ENCODE measurements around the gene TERT.
"Not testable (repeated sequence)": the region's sequence is repeated elsewhere in the genome, so short reads cannot be mapped to it uniquely, and the experiment has no call there.

The TERT gene

DNA sequence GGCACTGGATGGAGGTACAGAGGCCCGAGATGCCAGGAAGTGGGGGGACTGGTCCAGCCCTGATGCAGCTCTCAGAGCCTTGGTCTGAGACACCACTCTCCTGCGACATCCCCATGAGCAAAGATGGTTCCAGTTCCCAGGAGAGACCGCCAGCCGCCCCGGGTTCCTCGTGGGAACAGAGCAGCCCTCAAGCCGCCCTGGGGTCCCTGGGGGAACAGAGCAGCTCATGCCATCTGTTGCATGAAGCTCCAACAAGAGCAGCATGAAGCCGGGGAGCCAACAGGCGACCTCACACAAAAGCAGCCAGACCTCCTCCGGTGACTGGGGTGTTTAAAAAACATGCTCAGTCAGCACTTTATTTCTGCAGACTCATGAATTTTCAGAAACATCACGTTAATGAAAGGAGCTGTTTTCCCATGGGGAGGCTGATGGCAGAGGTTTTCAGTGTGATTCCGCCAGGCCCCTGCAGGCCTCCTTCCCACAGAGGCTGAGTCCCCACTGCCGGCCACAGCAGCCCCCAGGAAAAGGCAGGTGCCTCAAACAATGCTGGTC, 63.4 kb downstream of the TERT start:
- DNase-seq, result no peak

DNA sequence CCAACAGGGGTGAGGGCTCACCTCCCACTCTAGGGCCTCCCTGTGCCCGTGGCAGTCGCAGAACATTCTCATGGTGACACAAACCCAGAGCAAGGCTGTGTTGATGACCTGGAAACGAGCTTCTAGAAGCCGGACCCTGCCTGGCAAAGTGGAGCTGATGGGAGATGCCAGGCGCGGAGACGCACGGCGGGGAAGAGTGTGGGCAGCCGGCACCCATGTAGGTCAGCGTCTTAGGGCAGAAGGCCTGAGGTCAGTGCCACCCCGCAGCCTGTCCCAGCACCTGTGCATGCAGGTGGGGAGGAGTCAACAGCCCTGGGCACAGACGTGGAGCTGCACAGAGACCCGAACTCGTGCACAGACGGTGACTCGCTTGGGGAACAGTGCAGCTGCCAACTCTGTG, 64.3 kb downstream of the TERT start:
- no peak for DNase-seq

DNA sequence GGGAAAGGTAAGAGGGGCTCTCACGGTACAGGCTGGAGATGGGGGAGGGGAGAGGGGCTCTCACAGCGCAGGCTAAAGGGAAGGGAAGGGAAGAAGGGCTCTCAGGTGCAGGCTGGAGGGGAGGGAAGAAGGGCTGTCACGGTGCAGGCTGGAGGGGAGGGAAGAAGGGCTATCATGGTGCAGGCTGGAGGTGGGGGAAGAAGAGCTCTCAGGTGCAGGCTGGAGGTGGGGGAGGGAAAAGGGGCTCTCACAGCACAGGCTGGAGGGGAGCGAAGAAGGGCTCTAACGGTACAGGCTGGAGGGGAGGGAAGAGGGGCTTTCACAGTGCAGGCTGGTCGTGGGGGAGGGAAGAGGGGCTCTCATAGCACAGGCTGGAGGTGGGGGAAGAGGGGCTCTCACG, 65.0 kb downstream of the TERT start:
- DNase-seq, result no peak

DNA sequence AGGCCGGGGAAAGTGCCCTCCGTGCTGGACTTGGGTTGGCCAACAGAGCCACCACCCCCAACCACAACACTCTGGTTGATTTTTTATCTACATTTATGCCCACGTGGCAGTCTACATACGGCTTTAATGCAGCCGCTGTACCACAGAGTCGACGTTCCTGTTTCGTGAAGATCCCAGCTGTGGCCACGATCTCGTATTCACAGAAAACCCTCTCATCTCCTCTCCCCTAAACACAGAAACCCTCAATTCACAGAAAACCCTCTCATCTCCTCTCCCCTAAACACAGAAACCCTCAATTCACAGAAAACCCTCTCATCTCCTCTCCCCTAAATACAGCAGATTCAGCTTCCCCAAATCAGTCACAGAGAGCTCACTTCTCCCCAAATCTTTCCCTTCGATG, 65.8 kb downstream of the TERT start:
- not testable (repeated sequence) for DNase-seq

DNA sequence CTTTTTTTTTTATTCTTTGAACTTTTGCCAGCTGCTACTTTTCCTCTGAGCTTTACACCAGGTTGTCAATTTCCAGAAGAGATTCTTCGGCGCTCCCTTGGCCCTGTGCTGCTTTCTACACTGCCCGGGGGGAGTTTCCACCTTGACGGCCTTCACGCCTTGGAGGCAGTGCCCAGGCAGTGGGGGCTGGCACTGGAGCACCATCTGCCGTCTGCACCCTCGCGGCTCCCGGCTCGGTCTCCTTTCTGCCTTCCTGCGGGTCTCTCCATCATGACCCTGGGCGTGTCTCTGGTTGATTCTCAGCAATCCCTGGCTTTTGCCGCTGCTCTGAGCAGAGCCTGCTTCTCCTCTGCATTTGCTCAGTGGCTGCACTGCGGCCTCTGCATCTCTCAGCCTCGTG, 66.7 kb downstream of the TERT start:
- no peak for DNase-seq

DNA sequence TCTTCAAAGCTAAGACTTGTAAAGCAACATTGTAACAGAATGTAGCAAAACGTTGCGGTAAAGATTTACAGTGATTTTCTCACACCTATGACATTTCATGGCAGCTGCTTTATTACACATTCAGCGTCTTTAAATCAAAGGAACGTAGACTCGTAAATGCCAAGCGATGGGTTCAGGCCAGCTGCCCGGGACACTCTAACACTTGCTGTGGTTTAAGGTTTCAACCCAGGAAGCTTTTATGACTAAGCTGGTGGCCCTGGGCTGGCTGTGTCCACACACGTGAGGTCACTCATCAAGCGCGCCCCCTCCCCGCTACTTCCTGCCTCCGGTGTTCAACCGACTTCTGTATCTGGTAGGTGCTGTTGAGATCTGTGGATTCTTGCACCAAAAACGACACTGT, 67.2 kb downstream of the TERT start:
- DNase-seq, result no peak

DNA sequence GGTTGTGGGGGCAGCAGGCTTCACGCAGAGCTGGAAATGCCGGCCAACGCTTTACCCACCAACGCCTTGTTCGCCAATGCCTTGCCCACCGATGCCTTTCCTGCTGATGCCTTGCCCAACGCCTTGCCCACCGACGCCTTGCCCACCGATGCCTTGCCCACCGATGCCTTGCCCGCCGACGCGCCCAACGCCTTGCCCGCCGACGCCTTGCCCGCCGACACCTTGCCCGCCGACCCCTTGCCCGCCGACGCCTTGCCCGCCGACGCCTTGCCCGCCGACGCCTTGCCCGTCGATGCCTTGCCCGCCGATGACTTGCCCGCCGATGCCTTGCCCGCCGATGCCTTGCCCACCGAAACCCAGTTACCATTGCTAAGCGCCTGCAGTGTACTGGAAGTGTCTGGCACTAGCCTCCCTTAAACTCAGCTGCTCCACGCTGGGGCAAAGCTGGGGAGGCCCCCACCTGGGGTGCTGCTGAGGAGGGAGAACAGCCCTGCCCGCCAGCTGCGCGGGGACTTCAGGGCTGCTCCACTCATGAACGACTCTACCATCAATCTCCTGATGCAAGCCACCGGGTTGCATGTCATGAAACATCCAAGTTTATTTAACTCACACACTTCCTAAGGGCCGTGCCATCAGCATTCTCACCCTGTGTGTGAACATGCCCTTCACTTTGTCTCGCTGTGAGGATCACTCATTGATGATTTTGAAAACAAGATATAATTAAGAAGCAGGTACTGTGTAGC, 67.9 kb downstream of the TERT start:
- no peak for DNase-seq

DNA sequence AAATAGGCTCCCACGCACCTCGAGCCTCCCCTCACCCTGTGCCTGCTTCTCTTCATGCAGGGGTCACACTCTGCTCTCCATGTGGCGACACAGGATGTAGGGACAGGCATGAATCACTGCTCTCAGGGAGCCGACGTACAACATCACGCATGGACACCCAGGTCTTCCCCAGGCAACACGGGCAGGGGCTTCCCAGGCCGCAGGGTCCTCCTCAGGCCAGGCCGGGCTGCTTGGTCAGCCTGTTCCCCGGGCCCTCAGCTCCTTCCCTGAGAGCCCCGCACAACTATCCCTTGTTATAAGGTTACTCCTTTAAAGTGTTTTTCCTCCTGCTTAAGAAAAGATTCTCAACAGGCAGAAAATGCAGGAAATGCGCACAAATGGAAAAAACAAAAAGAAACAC, 68.6 kb downstream of the TERT start:
- DNase-seq, result no peak

DNA sequence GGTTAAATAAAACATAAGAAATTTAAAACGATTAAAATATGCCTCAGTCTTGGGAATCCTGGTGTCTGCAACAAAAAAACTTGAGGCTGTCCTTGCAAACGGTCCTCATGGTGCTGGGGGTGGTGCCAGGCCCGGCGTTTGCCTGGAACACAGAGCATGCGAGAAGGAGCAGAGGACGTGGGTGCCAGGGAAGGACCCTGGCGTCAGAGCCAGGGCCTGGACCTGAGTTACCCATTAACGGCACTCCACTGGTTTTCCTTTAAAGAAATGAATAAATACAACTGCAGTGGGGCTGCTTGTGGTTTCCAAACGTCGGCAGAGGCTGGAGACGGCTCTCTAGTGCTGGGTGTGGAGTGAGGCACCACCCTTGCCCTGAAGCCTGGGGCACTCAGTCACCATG, 69.8 kb downstream of the TERT start, which contains the start of gene SLC6A18:
Gene SLC6A18, plus strand, starts transcription at position 301 of the 400 bp plus-strand sequence. Its CDS starts 97 bp downstream, at position 398.
- no peak for DNase-seq

DNA sequence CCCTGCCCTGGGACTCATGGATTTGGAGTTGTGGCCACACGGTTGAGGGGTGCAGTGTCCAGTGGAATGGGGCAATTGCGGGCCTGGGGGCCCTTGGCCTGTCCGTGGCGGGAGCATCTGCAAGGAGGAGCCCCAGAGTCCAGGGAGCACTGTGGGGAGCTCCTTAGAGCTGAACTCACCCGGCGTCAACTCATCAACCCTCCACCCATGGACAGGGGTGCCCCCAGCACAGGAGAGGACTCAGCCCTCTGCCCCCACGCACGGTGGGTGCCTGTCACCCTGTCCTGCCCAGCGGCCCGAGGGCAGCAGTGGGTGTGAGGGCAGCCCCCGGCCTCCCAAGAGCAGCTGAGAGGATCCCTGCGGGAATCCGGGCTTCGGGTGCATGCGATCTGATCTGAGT, 70.2 kb downstream of the TERT start:
- no peak for DNase-seq

DNA sequence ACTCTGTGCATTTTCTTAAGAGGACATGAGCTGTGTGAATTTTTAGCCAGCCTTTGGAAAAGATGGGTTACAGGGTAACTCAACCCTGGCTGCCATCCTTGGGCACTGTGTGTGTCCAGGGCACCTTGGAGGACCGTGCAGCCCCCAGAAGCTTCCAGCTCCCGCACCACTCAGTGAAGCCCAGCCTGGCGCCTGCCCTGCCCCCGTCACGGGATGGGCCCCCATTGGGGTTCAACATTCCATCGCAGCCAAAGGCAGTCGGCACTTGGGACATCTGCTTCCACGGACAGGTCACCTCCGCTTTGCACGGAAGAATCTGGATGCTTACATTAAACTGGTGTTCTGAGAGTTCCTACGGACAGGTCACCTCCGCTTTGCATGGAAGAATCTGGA, 71.6 kb downstream of the TERT start:
- DNase-seq, result no peak

DNA sequence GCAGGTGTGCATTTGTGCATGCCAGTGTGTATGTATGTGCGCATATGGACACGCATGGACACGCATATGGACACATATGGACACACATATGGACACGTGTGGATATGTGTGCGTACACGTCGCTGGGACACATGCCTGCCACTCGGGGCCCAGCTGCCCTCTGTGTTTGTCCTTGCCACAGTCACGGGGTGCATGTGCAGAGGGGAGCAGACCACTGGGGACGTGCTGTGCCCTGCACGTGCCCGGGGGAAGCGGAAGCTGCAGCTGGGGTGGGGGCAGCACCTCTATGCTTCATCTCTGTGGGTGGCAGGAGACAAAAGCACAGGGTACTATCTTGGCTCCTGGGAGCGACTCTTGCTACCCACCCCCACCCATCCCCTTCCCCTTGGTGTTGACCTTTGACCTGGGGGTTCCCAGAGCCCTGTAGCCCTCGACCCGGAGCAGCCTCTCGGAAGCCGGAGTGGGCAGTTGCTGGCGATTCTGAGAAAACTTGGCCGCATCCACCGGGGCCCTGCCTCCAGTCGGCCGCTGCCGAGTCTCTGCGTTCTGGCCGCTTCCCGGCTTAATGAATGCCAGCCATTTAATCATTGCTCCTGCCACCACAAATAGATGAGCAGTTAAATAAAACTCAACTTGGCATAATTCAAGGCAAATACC, 72.1 kb downstream of the TERT start:
- no peak for DNase-seq

DNA sequence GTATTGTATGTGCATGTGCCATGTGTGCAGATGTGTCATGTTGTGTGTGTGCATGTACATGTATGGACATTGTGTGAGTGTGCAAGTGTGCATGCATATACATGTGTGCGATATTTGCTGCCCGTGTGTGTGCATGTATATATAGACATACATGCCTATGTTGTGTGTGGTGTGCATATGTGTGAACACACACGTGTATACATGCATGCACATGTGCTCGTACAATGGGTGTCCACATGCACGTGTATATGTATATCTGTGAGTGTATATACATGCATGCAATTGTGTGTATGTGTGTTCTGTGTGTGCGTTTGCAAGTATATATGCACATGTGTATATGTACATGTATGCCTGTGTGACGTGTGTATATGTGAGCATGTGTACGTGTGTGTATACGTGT, 72.7 kb downstream of the TERT start:
- DNase-seq, result no peak

DNA sequence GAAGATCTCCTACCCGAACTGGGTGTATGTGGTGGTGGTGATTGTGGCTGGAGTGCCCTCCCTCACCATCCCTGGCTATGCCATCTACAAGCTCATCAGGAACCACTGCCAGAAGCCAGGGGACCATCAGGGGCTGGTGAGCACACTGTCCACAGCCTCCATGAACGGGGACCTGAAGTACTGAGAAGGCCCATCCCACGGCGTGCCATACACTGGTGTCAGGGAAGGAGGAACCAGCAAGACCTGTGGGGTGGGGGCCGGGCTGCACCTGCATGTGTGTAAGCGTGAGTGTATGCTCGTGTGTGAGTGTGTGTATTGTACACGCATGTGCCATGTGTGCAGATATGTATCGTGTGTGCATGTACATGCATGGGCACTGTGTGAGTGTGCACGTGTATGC, 73.1 kb downstream of the TERT start:
- DNase-seq, result no peak

DNA sequence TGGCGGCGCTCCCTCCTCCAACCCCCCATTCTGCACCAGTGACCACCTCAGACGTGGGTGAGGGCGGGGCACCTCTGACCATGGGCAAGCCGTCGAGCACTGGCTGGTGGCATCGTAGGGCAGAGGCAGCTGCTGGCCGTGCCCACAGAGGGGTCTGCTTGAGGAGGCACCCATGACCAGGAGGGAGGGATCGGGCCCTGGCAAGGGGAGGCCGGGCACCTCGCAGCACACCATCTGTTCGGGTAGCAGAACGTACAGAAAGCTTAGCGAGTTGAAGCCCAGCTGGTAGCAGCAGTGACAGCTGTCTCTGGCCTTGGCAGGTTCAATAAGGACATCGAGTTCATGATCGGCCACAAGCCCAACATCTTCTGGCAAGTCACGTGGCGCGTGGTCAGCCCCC, 74.0 kb downstream of the TERT start:
- no peak for DNase-seq

DNA sequence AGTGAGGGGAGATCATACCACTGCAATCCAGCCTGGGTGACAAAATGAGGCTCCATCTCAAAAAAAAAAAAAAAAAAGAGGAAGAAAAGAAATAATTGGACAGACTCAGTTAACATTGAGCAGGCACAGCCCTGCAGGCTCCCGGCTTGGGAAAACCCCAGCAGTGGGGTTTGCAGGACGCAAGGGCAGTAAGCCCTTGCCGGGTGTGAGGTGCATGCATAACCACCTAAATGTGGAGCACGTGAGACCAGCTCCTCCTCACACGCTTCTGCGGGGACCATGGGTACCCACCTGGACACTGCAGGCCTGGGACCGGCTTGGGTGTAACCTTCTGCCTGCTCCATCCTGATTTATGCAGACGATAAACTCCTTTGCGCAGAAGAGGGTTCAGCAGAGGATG, 74.5 kb downstream of the TERT start:
- DNase-seq, result no peak

DNA sequence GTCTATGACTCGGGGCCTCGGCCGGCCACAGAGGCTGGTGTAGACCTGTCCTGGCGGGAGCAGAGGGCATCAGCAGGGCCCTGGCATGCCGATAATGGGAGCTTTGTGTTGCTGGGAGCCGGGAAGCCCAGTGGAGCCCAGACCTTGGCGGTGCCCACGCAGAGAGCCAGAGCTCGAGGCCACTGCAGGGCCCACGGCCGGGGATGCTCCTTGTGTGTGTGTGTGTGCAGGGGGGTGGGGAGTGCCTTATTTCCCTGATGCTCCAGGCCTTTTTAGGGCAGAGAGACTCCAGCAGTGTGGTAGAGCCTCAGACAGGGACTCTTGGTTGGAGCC, 75.1 kb downstream of the TERT start:
- DNase-seq, result no peak

DNA sequence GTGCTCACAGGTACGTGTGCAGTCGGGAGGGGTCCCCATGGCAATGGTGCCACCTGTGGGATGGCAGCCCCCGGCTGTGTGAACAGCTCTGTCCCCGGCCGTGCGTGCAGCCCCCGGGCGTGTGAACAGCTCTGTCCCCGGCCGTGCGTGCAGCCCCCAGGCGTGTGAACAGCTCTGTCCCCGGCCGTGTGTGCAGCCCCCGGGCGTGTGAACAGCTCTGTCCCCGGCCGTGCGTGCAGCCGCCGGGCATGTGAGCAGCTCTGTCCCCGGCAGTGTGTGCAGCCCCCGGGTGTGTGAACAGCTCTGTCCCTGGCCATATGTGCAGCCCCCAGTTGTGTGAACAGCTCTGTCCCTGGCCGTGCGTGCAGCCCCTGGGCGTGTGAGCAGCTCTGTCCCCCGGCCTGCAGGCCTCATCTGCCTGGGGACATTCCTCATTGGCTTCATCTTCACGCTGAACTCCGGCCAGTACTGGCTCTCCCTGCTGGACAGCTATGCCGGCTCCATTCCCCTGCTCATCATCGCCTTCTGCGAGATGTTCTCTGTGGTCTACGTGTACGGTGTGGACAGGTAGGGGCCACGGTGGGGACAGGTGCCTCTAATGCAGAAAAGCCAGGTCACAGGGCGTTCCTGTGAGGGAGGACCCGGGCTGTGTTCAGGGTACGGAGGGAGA, 75.6 kb downstream of the TERT start:
- no peak for DNase-seq

DNA sequence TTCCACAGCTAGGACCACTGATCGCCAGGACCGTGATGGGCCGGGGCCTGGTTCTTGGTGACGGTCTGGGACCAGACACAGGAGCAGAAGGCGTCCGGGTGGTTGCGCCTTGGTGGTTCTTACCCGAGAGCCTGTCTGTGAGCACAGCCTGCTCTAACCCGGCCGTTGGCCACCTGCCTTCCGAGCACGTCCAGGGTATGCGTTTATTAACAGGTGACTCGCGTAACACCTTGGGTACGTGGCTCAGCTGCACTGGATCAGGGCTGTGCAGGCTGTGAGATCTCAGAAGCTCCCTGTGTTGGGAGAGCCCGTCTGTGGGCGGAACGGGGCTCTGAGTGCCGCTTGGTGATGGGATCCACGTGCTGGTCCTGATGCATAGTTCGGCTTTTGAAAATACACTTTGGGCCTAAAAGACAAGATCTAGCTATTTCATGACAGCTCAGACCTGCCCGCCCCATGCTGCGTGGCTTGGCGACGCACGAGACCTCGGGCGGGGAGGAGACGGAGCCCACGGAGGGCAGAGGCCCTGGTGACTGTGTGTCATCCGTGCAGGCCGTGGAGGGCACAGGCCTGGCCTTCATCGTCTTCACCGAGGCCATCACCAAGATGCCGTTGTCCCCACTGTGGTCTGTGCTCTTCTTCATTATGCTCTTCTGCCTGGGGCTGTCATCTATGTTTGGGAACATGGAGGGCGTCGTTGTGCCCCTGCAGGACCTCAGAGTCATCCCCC, 76.4 kb downstream of the TERT start:
- DNase-seq, result no peak

DNA sequence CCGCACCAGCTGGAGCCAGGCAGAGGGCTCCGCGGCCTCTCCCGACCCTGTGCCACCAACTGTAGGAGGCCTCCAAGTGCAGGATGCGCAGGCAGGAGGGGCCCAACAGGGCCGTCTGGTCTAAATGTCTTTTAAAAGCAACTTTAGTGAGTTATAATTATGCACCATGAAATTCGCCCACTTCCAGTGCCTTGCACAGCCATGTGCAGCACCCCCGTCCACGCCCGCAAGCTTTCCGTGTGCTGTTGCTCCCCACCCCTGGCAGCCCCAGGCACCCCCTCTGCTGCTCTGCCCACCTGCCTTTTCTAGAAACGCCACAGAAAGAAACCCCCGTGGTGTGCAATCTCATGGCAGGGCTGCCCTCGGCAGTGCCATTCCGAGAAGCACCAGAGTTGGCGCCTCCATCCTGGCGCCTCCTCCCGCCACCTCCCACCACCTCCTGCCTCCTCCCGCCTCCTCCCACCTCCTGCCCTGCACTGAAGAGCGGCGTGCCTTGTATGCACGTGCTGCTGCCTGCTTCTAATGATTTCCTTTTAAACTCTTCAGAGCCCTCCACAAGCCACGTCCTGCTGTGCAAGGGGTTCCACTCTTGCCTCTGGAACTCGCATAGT, 77.2 kb downstream of the TERT start:
- DNase-seq, result no peak

DNA sequence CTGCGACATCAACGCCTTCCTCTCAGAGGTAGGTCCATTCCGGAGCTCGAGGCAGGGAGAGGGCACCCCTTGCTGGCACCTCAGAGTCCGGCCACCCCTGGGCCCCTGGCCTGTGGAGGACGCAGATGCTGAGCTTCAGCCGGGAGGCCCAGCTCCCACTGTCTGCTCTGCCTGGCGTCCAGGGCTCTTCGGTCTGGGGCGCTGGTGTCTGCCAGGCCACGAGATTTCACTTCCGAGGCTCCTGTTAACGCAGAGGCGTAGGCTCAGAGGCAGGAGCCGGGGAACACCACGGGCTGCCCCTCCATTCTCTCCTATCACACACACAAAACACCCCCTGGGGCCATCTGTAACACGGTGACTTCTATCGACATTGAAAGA, 78.0 kb downstream of the TERT start:
- DNase-seq, result no peak

DNA sequence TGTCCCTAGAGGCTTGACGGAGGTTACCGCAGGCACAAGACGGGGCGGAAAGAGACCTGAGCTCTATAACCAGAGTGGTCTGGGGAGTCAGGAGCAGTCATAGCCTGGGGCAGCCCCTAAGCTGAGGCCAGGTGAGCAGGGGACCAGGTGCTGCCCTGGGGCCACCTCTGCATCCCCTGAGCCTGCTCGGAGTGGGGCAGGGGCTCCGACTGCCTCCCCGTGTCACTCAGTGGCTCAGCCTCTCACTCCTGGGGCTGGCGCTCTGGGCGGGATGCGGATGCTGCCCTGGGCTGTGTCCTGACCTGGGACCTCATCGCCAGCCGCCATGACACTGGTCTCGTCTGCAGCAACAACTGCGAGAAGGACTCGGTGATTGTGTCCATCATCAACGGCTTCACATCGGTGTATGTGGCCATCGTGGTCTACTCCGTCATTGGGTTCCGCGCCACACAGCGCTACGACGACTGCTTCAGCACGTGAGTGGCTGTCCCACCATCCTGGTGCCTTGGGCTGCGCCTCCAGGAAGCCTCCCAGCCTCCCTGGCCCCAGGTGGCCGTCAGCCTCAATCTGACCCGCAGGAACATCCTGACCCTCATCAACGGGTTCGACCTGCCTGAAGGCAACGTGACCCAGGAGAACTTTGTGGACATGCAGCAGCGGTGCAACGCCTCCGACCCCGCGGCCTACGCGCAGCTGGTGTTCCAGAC, 78.5 kb downstream of the TERT start:
- DNase-seq, result no peak
